Activated naive CD8-positive, alpha-beta T cell treated with anti-CD3 and anti-CD28 coated beads, Interleukin-2, amount 50 U/mL, for 24 hours (primary cell): ENCODE data around the gene AXIN1.
"Not testable (repeated sequence)": the region's sequence is repeated elsewhere in the genome, so short reads cannot be mapped to it uniquely, and the experiment has no call there.

Experiments used
- ATAC-seq: fragments of 150-1000 bp; cut with Tn5 transposase; one replicate; pipeline ENCODE4 v1.10.0; 2021
- DNase-seq: peaks from one replicate; pipeline ENCODE4 v3.0.0; 2021
- H3K27ac Mint-ChIP-seq: one replicate; pipeline ENCODE4 v1.8.0; 2021; ENCODE audit warnings: mild to moderate bottlenecking, mixed read lengths
- H3K27me3 Mint-ChIP-seq: one replicate; pipeline ENCODE4 v1.8.0; 2021; ENCODE audit warnings: mixed read lengths
- H3K36me3 Mint-ChIP-seq: one replicate; pipeline ENCODE4 v1.8.0; 2021; ENCODE audit warnings: low read depth, mixed read lengths
- H3K4me1 Mint-ChIP-seq: one replicate; pipeline ENCODE4 v1.8.0; 2021; ENCODE audit warnings: mixed read lengths
- H3K4me3 Mint-ChIP-seq: one replicate; pipeline ENCODE4 v1.8.0; 2021; ENCODE audit warnings: mild to moderate bottlenecking, moderate library complexity, mixed read lengths
- H3K9me3 Mint-ChIP-seq: one replicate; pipeline ENCODE4 v1.8.0; 2021; ENCODE audit warnings: mixed read lengths

AXIN1 gene

DNA sequence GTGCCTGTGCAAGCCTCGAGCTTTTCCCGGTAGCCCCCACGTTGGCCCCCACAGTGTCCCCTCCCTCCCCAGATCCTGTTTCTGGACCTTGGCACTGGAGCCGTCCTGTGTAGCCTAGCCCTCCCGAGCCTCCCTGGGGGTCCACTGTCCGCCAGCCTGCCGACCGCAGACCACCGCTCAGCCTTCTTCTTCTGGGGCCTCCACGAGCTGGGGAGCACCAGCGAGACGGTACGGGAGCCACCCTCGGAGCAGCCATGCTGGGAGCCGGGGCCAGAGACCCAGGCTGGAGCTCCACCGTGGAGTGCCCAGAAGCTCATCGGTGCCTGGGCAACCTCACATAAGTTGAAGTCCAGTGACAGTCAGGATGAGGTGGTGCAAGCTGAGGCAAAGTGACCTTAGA, 88.6 kb downstream of the AXIN1 start:
- H3K4me3 Mint-ChIP-seq, result no peak overlapping the region
- H3K27ac Mint-ChIP-seq, result no peak overlapping the region
- no peaks in the 10 kb centered on the region for H3K27me3 Mint-ChIP-seq
- H3K4me1 Mint-ChIP-seq, result peaks cover 4% of the 10 kb centered on the region
- no peaks in the 10 kb centered on the region for H3K36me3 Mint-ChIP-seq
- ATAC-seq (no peak), DNase-seq (no peak)
- H3K9me3 Mint-ChIP-seq, result no peaks in the 10 kb centered on the region

DNA sequence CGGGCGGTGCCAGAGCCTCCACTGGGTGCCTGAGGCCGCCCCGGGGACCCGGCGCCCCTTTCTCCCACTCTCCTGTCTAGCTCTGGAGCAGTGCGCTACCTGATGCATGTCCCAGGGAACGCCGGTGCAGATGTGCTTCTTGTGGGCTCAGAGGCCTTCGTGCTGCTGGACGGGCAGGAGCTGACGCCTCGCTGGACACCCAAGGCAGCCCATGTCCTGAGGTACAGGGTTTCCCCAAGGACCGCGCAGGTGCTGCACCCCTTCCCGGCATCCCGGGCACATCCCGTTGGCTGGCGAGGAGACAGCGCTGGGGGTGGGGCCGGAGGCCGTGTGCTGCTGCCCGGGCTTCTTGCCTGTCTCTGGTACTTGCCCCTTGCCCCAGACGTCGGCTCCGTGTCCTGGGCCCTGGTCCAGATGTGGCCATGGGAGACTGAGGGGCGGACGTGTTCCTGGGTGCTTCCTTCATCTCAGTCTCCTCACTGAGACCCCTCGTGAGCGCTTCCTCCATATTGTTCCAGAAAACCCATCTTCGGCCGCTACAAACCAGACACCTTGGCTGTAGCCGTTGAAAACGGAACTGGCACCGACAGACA, 89.2 kb downstream of the AXIN1 start:
- Mint-ChIP-seq H3K27me3 (no peaks in the 10 kb centered on the region), H3K4me3 (no peak overlapping the region), H3K9me3 (no peaks in the 10 kb centered on the region), H3K4me1 (peaks cover 5% of the 10 kb centered on the region), H3K36me3 (no peaks in the 10 kb centered on the region), H3K27ac (no peak overlapping the region)
- no peak for DNase-seq
- ATAC-seq, result no peak

DNA sequence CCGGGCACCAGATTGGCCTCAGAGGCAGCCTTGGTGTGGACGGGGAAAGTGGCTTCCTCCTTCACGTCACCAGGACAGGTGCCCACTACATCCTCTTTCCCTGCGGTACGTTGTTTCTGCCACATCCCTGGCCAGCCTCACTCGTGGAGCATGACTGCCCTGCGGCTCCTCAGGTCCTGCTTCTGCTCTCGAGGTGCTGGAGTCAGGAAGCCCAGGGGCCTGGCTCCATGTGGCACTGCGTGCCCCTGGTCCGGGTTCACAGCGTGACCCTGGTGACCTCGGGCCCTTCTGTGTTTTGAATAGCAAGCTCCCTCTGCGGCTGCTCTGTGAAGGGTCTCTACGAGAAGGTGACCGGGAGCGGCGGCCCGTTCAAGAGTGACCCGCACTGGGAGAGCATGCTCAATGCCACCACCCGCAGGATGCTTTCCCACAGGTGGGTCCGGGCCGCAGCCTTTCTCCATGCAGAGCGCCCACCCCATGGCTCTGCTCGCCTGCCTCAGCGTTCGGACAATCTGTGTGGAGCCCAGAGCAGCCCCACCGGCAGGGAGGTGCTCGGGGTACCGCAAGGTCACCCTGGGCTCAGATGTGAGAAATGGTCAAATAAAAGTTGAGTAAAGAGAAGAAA, 90.3 kb downstream of the AXIN1 start:
- no peaks in the 10 kb centered on the region for H3K36me3 Mint-ChIP-seq
- no peaks in the 10 kb centered on the region for H3K27me3 Mint-ChIP-seq
- no peak for ATAC-seq
- no peak overlapping the region for H3K27ac Mint-ChIP-seq
- peaks cover 5% of the 10 kb centered on the region for H3K4me1 Mint-ChIP-seq
- no peaks in the 10 kb centered on the region for H3K9me3 Mint-ChIP-seq
- no peak for DNase-seq
- no peak overlapping the region for H3K4me3 Mint-ChIP-seq

DNA sequence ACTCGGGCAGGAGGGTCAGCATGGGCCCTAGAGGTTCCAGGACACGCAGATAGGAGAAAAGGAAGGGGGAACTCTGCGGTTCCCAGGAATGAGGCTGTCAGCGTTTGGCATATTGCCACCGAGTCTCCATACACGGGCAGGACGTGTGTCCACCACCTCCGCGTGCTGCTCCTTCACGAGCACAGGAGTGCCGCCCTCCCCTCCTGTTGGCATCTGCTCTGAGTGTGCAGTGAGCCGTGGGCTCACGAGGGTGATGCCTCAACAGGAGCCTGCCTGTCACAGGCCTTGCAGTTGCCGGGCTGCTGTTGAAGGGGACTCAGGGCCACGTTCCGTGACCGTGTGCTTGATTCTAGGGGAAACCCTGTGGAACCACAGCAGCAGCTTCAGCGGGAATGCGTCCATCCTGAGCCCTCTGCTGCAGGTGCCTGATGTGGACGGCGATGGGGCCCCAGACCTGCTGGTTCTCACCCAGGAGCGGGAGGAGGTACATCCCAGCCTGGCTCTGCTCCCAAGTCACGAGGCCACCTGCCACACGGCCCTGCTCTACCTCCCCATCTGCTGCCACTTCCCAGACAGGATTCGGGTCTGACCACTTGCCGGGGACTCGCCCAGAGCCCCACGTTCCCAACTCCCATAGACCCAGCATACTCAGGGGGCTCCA, 91.4 kb downstream of the AXIN1 start:
- Mint-ChIP-seq H3K4me3 (no peak overlapping the region), H3K36me3 (peaks cover 2% of the 10 kb centered on the region)

DNA sequence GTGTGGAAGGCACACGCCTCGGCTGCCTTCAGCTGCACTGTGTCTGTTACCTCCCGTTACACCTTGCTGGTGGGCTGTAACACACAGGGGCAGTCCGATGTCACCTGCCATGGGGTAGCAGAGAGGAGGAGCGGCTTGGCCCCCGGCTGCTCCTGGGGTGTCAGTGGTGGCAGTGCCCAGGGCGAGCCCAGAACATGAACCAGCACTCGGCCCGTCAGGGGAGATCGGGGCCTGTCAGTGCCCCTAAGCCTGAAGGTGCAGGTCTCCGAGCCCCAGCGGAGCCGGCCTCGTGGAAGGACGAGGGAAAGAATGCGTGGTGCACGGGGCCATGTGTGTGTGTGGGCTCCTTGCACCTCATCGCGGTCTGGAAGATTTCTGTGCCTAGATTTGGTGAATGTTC, 92.2 kb downstream of the AXIN1 start:
- Mint-ChIP-seq H3K27ac (no peak overlapping the region), H3K36me3 (peaks cover 6% of the 10 kb centered on the region), H3K4me3 (no peak overlapping the region), H3K4me1 (peaks cover 5% of the 10 kb centered on the region), H3K9me3 (no peaks in the 10 kb centered on the region), H3K27me3 (no peaks in the 10 kb centered on the region)
- no peak for ATAC-seq
- no peak for DNase-seq

More for the DNA sequence above, 91.4 kb downstream of the AXIN1 start:
- DNase-seq (no peak), ATAC-seq (no peak)
- no peaks in the 10 kb centered on the region for H3K9me3 Mint-ChIP-seq
- no peak overlapping the region for H3K27ac Mint-ChIP-seq
- peaks cover 5% of the 10 kb centered on the region for H3K4me1 Mint-ChIP-seq
- H3K27me3 Mint-ChIP-seq, result no peaks in the 10 kb centered on the region

DNA sequence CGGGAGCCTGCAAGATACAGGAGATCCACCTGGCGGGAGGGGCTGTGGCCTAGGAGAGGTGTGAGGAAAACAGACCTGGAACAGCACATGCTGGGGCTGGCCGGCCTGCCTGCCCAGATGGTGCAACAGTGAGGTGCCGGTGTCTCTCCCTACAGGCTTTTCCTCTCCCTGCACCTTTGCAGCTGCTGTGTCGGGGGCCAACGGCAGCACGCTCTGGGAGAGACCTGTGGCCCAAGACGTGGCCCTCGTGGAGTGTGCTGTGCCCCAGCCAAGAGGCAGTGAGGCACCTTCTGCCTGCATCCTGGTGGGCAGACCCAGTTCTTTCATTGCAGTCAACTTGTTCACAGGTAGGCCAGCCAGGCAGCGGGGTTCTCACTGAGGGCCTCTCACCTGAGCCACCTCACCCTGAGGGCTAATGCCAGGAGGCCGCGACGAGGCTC, 92.7 kb downstream of the AXIN1 start:
- Mint-ChIP-seq H3K4me1 (peaks cover 5% of the 10 kb centered on the region), H3K9me3 (no peaks in the 10 kb centered on the region), H3K36me3 (peaks cover 9% of the 10 kb centered on the region), H3K27me3 (no peaks in the 10 kb centered on the region), H3K27ac (no peak overlapping the region), H3K4me3 (no peak overlapping the region)
- ATAC-seq (peak; percentile 24), DNase-seq (no peak)

DNA sequence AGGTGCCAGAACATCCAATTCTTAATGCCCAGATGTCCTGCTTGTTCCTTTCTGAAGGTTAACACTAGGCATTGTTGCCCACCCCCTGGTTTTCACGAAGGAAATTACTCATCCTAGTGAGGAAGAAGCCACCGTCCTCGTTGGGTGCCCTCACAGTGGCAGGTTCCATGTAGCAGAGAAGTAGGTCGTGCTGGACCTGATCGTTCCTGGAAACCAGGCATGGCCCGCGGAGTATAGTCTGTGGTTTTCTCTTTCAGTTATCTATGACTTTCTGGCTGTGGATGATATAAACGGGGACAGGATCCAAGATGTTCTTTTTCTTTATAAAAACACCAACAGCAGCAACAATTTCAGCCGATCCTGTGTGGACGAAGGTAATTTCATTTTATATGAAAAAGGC, 93.3 kb downstream of the AXIN1 start:
- Mint-ChIP-seq H3K27ac (no peak overlapping the region), H3K36me3 (peaks cover 9% of the 10 kb centered on the region), H3K4me3 (no peak overlapping the region)

DNA sequence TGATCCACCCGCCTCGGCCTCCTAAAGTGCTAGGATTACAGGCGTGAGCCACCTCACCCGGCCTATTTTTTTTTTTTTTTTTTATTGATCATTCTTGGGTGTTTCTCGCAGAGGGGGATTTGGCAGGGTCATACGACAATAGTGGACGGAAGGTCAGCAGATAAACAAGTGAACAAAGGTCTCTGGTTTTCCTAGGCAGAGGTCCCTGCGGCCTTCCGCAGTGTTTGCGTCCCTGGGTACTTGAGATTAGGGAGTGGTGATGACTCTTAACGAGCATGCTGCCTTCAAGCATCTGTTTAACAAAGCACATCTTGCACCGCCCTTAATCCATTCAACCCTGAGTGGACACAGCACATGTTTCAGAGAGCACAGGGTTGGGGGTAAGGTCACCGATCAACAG, 94.4 kb downstream of the AXIN1 start:
- not testable (repeated sequence) for H3K36me3 Mint-ChIP-seq
- H3K4me1 Mint-ChIP-seq, result peaks cover 14% of the 10 kb centered on the region

More for the DNA sequence above, 93.3 kb downstream of the AXIN1 start:
- H3K4me1 Mint-ChIP-seq, result peaks cover 5% of the 10 kb centered on the region
- ATAC-seq (no peak), DNase-seq (no peak)
- H3K27me3 Mint-ChIP-seq, result no peaks in the 10 kb centered on the region
- H3K9me3 Mint-ChIP-seq, result no peaks in the 10 kb centered on the region

DNA sequence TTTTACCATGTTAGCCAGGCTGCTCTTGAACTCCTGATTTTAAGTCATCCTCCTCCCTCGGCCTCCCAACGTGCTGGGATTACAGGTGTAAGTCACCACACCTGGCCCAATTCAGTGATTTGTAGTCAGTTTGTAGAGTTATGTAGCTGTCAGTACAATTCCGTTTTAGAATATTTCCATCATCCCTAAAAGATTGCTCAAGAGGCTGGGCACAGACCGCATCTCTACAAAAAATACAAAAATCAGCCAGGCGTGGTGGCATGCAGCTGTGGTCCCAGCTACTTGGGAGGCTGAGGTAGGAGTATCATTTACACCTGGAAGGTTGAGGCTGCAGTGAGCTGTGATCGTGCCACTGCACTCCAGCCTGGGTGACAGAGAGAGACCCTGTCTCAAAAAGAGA, 97.3 kb downstream of the AXIN1 start:
- no peak overlapping the region for H3K27ac Mint-ChIP-seq
- H3K4me1 Mint-ChIP-seq, result peaks cover 29% of the 10 kb centered on the region
- H3K36me3 Mint-ChIP-seq, result peaks cover 12% of the 10 kb centered on the region

More for the DNA sequence above, 94.4 kb downstream of the AXIN1 start:
- not testable (repeated sequence) for H3K27me3 Mint-ChIP-seq, H3K27ac Mint-ChIP-seq, DNase-seq, H3K4me3 Mint-ChIP-seq, ATAC-seq, H3K9me3 Mint-ChIP-seq

DNA sequence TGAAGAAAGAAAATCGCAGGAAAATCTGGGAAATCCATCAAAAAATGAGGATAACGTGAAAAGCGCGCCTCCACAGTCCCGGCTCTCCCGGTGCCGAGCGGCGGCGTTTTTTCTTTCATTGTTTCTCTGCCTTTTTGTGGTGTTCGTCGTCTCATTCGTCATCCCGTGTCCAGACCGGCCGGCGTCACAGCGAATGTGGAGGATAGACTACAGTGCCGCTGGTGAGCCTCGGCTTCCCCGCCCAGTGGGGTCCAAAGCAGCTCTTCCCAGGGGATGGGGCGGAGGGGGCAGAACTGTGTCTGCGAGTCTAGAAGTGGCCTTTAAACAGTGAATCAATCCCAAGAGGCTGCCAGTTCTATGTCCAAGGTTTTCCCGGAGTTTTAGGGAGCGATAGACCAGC, 98.1 kb downstream of the AXIN1 start:
- peaks cover 31% of the 10 kb centered on the region for H3K4me1 Mint-ChIP-seq
- no peaks in the 10 kb centered on the region for H3K9me3 Mint-ChIP-seq
- H3K4me3 Mint-ChIP-seq, result no peak overlapping the region
- H3K27ac Mint-ChIP-seq, result no peak overlapping the region
- no peaks in the 10 kb centered on the region for H3K27me3 Mint-ChIP-seq
- H3K36me3 Mint-ChIP-seq, result peaks cover 12% of the 10 kb centered on the region
- DNase-seq, result no peak
- ATAC-seq, result no peak

More for the DNA sequence above, 97.3 kb downstream of the AXIN1 start:
- no peaks in the 10 kb centered on the region for H3K27me3 Mint-ChIP-seq
- DNase-seq, result no peak
- no peak for ATAC-seq
- H3K4me3 Mint-ChIP-seq, result no peak overlapping the region
- H3K9me3 Mint-ChIP-seq, result no peaks in the 10 kb centered on the region

DNA sequence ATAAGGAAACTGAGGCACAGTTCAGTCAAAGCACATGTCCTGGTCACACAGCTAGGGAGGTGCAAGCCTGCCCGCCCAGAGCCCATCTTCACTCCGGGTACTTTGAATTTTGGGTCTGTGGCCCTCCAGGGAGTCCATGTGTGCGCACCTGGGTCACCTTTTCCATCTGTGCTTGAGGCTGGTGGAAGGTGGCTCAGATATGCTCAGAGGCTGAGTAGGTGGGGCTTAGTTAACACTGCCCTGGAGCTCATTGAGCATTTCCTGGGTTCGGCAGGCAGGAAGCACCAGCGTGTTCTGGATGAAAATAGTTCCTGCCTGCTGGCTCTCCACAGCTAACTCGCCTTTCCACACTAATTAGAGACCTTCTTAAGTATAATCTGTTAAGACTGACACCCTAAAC, 98.7 kb downstream of the AXIN1 start:
- Mint-ChIP-seq H3K27me3 (no peaks in the 10 kb centered on the region), H3K27ac (no peak overlapping the region), H3K36me3 (peaks cover 12% of the 10 kb centered on the region), H3K9me3 (no peaks in the 10 kb centered on the region), H3K4me3 (peak overlapping the region; percentile 34), H3K4me1 (peaks cover 26% of the 10 kb centered on the region)
- DNase-seq (no peak), ATAC-seq (no peak)

DNA sequence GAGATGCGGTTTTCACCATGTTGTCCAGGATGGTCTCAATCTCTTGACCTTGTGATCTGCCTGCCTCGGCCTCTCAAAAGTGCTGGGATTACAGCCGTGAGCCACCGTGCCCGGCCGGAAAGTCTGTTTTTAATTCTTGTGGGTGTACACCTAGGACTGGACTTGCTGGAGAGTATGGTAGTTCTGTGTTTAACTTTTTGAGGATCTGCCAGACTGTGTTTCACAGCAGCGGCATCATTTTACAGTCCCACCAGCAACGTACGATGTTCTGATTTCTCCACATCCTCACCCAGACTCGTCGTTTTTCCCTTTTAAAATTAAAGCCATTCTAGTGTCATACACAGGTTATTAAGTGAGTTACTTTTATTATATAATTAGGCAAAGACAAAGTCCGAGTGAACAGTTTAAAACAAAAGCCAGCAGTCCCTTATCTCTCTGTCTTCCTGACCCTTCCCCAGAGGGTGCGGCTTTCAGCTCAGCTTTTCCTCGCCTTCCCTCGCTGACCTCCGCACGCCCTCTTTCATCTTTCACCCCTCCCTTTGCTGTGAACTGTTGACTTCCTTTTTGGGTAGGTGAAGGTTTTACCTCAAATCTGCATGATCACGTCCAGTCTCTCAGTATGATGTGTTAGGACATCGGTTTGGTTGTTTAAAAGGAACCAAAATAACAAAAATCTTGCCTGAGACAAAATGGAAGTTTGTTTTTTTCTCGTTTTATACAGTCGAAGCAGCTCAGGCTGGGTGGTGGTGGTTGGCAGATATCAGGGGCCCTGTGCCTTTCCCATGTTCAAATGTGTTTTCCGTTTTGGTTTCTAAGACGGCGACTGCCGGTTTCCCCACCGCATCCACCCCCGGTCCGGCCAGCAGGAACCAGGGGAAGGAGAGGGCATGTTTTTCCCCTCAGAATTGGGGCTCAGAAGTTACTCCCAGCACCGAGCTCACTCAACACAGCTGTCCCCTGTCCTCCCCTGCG, 99.9 kb downstream of the AXIN1 start:
- peak overlapping the region; percentile 76 for H3K4me3 Mint-ChIP-seq
- H3K9me3 Mint-ChIP-seq, result no peaks in the 10 kb centered on the region
- peaks cover 26% of the 10 kb centered on the region for H3K4me1 Mint-ChIP-seq
- no peaks in the 10 kb centered on the region for H3K27me3 Mint-ChIP-seq
- H3K27ac Mint-ChIP-seq, result peak overlapping the region; percentile 80
- ATAC-seq (peak; percentile 80), DNase-seq (peak; percentile 55)
- peaks cover 12% of the 10 kb centered on the region for H3K36me3 Mint-ChIP-seq

DNA sequence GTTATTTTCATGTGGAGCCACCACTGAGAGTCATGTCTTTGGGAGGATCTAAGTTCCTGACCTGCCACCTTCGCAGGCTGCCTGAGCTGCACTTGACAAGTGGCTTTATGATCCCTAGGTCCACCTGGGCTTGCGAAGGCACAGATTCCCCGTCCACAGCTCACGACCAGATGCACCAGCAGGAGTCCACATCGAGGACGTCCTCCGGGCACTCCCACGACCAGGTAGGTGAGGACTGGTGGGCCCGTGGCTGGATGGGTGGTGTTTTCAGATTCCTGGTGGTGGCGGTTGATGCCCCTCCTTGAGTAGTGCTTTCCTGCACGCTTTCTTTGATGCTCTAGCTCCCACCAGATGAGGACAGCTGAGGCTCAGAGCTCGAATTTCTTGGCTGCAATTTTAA, 103.1 kb downstream of the AXIN1 start:
- no peak for ATAC-seq
- no peaks in the 10 kb centered on the region for H3K9me3 Mint-ChIP-seq
- no peak for DNase-seq
- H3K36me3 Mint-ChIP-seq, result peaks cover 3% of the 10 kb centered on the region
- no peak overlapping the region for H3K27ac Mint-ChIP-seq
- no peak overlapping the region for H3K4me3 Mint-ChIP-seq
- H3K27me3 Mint-ChIP-seq, result no peaks in the 10 kb centered on the region
- H3K4me1 Mint-ChIP-seq, result peaks cover 26% of the 10 kb centered on the region

DNA sequence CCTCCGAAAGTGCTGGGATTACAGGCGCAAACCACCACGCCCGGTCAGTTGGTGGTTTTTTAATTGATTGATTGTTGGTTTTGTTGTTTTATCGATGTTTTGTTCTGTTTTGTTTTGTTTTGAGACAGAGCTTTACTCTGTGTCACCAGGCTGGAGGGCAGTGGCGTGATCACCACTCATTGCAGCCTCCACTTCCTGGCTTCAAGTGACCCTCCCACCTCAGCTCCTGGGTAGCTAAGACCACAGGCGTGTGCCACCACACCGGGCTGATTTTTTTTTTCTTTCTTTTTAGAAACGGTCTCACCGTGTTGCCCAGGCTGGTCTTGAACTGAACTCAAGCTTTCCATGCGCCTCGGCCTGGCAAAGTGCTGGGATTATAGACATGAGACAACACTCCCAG, 105.5 kb downstream of the AXIN1 start:
- Mint-ChIP-seq H3K4me1 (peaks cover 9% of the 10 kb centered on the region), H3K27ac (no peak overlapping the region), H3K36me3 (peaks cover 3% of the 10 kb centered on the region), H3K4me3 (no peak overlapping the region), H3K9me3 (no peaks in the 10 kb centered on the region), H3K27me3 (no peaks in the 10 kb centered on the region)
- DNase-seq, result no peak
- no peak for ATAC-seq
